HCT116 (cell line): Measurements from ENCODE around the gene SPTBN1. TPM values are rescaled to one million over a fixed set of nuclear protein-coding genes. Genes with fewer than 3 reads are reported as not detected.

Experiments used
- ATAC-seq: fragments of 200-7000 bp; cut with Tn5 transposase; 2 replicates; pipeline ENCODE4 v1.9.1; 2020; ENCODE audit warnings: mild to moderate bottlenecking, moderate library complexity
- BruUV-seq: library from RNA; stranded (reverse); fragments of 400-500 nt; replicated peaks from 2 replicates; lab custom pipeline; 2021; lab: Mats Ljungman, UMichigan
- CTCF ChIA-PET: fragments of 300-600 bp; sonication (Branson Sonifier 250); formaldehyde crosslinking; loops from one replicate; lab custom pipeline; 2021; ENCODE audit warnings: antibody characterized with exemption; lab: Charles Lee
- POLR2A ChIA-PET: fragments of 300-600, 350-600 bp; sonication (Branson Sonifier 250); formaldehyde crosslinking; loops from one replicate; lab custom pipeline; 2021; ENCODE audit warnings: antibody characterized with exemption; lab: Charles Lee
- RAD21 ChIA-PET, 2 experiments: fragments of 300-600 bp; sonication (Branson Sonifier 250); formaldehyde crosslinking; loops; one replicate each; lab custom pipeline; 2023; ENCODE audit warnings: low total read pairs in 2 of 2; ENCODE audit not compliant: uncharacterized antibody in 2 of 2, unreplicated experiment in 2 of 2, low non-redundant PET in 1 of 2; lab: Charles Lee
- DNase-seq: peaks from one replicate; pipeline ENCODE4 v3.0.0-alpha.2; 2010; ENCODE audit warnings: low read depth, low spot score
- H2AFZ ChIP-seq: fragments of 200-600 bp; shearing (Covaris generic), sonication (generic); 2 replicates; pipeline ENCODE4 v1.6.1; 2017; ENCODE audit warnings: low read depth, mixed run types, mixed read lengths, antibody characterized with exemption, low read length; ENCODE audit not compliant: poor library complexity, severe bottlenecking
- H3K27ac ChIP-seq: 2 replicates; pipeline ENCODE4 v1.5.1; 2012; ENCODE audit warnings: low read depth, low read length
- H3K27me3 ChIP-seq: fragments of 200-600 bp; sonication (generic); 2 replicates; pipeline ENCODE4 v1.6.1; 2016; ENCODE audit warnings: mixed run types, low read length, mixed read lengths; ENCODE audit not compliant: insufficient read depth
- H3K36me3 ChIP-seq, 2 experiments: fragments of 200-500 bp in 1 of 2; fragments of 200-600 bp in 1 of 2; sonication (Bioruptor generic) in 1 of 2; sonication (generic) in 1 of 2; 2 replicates each; pipeline versions ENCODE4 v1.5.1 to v1.6.1; 2014 to 2016; ENCODE audit warnings: low read length in 2 of 2, inconsistent platforms in 1 of 2, mixed read lengths in 1 of 2, mixed run types in 1 of 2; ENCODE audit not compliant: insufficient read depth in 2 of 2, control insufficient read depth in 1 of 2
- H3K4me1 ChIP-seq, 2 experiments: fragments of 200-600 bp in 1 of 2; sonication (generic) in 1 of 2; 2 replicates each; pipeline versions ENCODE4 v1.5.1 to v1.6.1; 2012 to 2017; ENCODE audit warnings: low read length in 2 of 2, inconsistent platforms in 1 of 2, mild to moderate bottlenecking in 1 of 2, mixed read lengths in 1 of 2, mixed run types in 1 of 2, moderate library complexity in 1 of 2; ENCODE audit not compliant: insufficient read depth in 2 of 2, control insufficient read depth in 1 of 2
- H3K4me2 ChIP-seq: fragments of 200-600 bp; sonication (generic); 2 replicates; pipeline ENCODE4 v1.6.1; 2017; ENCODE audit warnings: mixed run types, low read length, mixed read lengths
- H3K4me3 ChIP-seq, 2 experiments: fragments of 200-600 bp in 1 of 2; sonication (generic) in 1 of 2; replicated peaks in 1 of 2; 2 replicates each; pipeline ENCODE4 v1.5.1; 2011 to 2016; ENCODE audit warnings: low read length in 2 of 2, control low read depth in 1 of 2, low read depth in 1 of 2, mild to moderate bottlenecking in 1 of 2, mixed read lengths in 1 of 2, mixed run types in 1 of 2
- H3K79me2 ChIP-seq: fragments of 200-600 bp; sonication (generic); 2 replicates; pipeline ENCODE4 v1.6.1; 2017; ENCODE audit warnings: mild to moderate bottlenecking, mixed run types, low read length, moderate library complexity, mixed read lengths; ENCODE audit not compliant: insufficient read depth
- H3K9ac ChIP-seq: fragments of 200-600 bp; sonication (generic); 2 replicates; pipeline ENCODE4 v1.6.1; 2016; ENCODE audit warnings: low read length, mixed read lengths
- H3K9me2 ChIP-seq: fragments of 200-600 bp; sonication (generic), shearing (Covaris generic); 2 replicates; pipeline ENCODE4 v1.6.1; 2017; ENCODE audit warnings: mixed run types, mild to moderate bottlenecking, moderate library complexity; ENCODE audit not compliant: insufficient read depth
- H3K9me3 ChIP-seq, 2 experiments: fragments of 200-500 bp in 1 of 2; fragments of 200-600 bp in 1 of 2; sonication (Bioruptor generic) in 1 of 2; sonication (generic) in 1 of 2; 2 replicates each; pipeline ENCODE4 v1.6.1; 2014 to 2017; ENCODE audit warnings: low read length in 2 of 2, mixed read lengths in 2 of 2, inconsistent platforms in 1 of 2, low read depth in 1 of 2, mild to moderate bottlenecking in 1 of 2, mixed run types in 1 of 2, moderate library complexity in 1 of 2; ENCODE audit not compliant: control insufficient read depth in 1 of 2, insufficient read depth in 1 of 2
- H4K20me1 ChIP-seq: fragments of 200-600 bp; sonication (generic), shearing (Covaris generic); 2 replicates; pipeline ENCODE4 v1.6.1; 2017; ENCODE audit warnings: mixed run types, mild to moderate bottlenecking, moderate library complexity; ENCODE audit not compliant: insufficient read depth
- REST ChIP-seq: IDR thresholded peaks from 2 replicates; pipeline ENCODE4 v1.6.1; 2012; ENCODE audit warnings: low read depth
- SRF ChIP-seq: IDR thresholded peaks from 2 replicates; pipeline ENCODE4 v1.6.1; 2012; ENCODE audit warnings: low read depth
- intact Hi-C: fragments of 100-400 bp; cut with micrococcal nuclease; formaldehyde crosslinking; loops from 2 replicates; pipeline ENCODE4 v1.10.0; 2022
- total RNA-seq: library from RNA; stranded (reverse); gene quantifications from one replicate; pipeline ENCODE4 v1.2.1, GENCODE V29; 2021; ENCODE audit not compliant: unreplicated experiment
- TF ChIP-seq, protein P1 (sequence below): IDR thresholded peaks from 2 replicates; pipeline ENCODE4 v1.6.1; 2012
- TF ChIP-seq, protein P2 (sequence below), 3 experiments: fragments of 200-600 bp in 1 of 3; sonication (generic) in 1 of 3; IDR thresholded peaks in 2 of 3; conservative IDR thresholded peaks in 1 of 3; 2 replicates each; pipeline ENCODE4 v1.5.1; 2012 to 2017; ENCODE audit warnings: low read depth in 2 of 3, low read length in 2 of 3, antibody characterized with exemption in 1 of 3, borderline replicate concordance in 1 of 3, control low read depth in 1 of 3, mild to moderate bottlenecking in 1 of 3, mixed read lengths in 1 of 3, mixed run types in 1 of 3, moderate library complexity in 1 of 3; ENCODE audit not compliant: insufficient read depth in 1 of 3
- TF ChIP-seq, protein P3 (sequence below): IDR thresholded peaks from 2 replicates; pipeline ENCODE4 v1.6.1; 2011; ENCODE audit warnings: mild to moderate bottlenecking, low read length, moderate library complexity; ENCODE audit not compliant: insufficient replicate concordance; ENCODE audit errors: extremely low read depth

Gene SPTBN1
- total RNA-seq, 1 experiment from 2014 or later: 84.4 TPM

GRCh38 chr2:54599326-54599710 is 143.2 kb downstream of the SPTBN1 start (continued):
- TF ChIP-seq REST: no peak

DNA sequence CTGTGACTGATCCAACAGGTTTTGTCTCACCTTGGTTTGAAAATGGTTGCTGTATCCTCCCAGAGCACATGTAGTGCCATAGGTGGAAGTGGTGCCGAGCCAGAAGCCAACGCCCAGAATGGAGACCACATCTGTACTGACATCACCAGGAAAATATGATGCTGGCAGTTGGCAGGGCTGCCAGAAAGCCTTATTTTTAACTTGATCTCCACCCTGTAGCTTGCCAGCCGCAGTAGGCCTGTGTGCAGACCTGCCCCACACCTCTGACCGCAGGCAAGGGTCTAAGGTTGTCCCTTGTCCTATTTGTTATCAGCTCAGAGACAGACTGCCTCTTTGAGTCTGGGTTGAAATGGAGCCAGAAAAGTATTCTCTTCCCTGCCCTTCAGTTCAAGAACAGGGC is 143.8 kb downstream of the SPTBN1 start:
- Histone ChIP-seq H3K4me3 (no peak overlapping the region), H3K4me1 (peaks cover 0 to 15% of the 10 kb centered on the region in 2 experiments; a peak in 1 of 4 replicates), H3K79me2 (peaks cover 88% of the 10 kb centered on the region), H3K27me3 (no peaks in the 10 kb centered on the region), H3K4me2 (no peak overlapping the region), H3K36me3 (no peaks in the 10 kb centered on the region), H3K9ac (no peak overlapping the region), H3K9me3 (no peaks in the 10 kb centered on the region), H4K20me1 (no peaks in the 10 kb centered on the region), H3K27ac (no peak overlapping the region), H3K9me2 (no peaks in the 10 kb centered on the region), H2AFZ (no peak overlapping the region)
- DNase-seq: no peak
- TF ChIP-seq SRF: no peak
- TF ChIP-seq, protein P1, sequence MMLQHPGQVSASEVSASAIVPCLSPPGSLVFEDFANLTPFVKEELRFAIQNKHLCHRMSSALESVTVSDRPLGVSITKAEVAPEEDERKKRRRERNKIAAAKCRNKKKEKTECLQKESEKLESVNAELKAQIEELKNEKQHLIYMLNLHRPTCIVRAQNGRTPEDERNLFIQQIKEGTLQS: no peak
- TF ChIP-seq, protein P2, sequence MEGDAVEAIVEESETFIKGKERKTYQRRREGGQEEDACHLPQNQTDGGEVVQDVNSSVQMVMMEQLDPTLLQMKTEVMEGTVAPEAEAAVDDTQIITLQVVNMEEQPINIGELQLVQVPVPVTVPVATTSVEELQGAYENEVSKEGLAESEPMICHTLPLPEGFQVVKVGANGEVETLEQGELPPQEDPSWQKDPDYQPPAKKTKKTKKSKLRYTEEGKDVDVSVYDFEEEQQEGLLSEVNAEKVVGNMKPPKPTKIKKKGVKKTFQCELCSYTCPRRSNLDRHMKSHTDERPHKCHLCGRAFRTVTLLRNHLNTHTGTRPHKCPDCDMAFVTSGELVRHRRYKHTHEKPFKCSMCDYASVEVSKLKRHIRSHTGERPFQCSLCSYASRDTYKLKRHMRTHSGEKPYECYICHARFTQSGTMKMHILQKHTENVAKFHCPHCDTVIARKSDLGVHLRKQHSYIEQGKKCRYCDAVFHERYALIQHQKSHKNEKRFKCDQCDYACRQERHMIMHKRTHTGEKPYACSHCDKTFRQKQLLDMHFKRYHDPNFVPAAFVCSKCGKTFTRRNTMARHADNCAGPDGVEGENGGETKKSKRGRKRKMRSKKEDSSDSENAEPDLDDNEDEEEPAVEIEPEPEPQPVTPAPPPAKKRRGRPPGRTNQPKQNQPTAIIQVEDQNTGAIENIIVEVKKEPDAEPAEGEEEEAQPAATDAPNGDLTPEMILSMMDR (IDR thresholded peaks at IDR 0.05 in 2 of 3, conservative IDR thresholded peaks at IDR 0.05 in 1 of 3; ENCODE audit: borderline replicate concordance in 1 of 3, insufficient read depth in 1 of 3, low read depth in 2 of 3, low read length in 2 of 3): no peak
- TF ChIP-seq, protein P3, sequence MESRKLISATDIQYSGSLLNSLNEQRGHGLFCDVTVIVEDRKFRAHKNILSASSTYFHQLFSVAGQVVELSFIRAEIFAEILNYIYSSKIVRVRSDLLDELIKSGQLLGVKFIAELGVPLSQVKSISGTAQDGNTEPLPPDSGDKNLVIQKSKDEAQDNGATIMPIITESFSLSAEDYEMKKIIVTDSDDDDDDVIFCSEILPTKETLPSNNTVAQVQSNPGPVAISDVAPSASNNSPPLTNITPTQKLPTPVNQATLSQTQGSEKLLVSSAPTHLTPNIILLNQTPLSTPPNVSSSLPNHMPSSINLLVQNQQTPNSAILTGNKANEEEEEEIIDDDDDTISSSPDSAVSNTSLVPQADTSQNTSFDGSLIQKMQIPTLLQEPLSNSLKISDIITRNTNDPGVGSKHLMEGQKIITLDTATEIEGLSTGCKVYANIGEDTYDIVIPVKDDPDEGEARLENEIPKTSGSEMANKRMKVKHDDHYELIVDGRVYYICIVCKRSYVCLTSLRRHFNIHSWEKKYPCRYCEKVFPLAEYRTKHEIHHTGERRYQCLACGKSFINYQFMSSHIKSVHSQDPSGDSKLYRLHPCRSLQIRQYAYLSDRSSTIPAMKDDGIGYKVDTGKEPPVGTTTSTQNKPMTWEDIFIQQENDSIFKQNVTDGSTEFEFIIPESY: no peak
- ChIA-PET POLR2A (no interaction called here), CTCF (no interaction called here), RAD21 (no interaction called here)
- BruUV-seq: no TSS peak
- intact Hi-C loops: no loop called here
- no peak for ATAC-seq
